ENCODE data around the gene CHL1.

Gene CHL1

DNA sequence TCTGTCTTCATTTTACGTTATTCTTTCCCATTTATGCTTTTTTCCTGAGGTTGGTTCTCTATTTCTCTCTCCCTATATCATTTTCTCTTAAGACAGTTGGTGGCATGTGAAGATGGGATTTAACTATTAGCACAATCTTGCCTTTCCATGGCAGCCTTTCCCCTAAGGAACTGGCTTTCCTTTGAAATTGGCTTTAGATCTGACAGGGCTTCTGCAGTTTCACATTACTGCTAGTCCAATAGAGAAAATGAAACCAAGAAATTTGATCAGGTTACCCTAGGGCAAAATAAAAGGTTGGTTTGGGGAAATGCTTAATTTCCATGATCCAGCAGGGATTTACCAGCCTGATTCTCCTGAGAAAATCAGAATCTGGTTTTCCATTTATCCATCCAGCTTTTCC lies 22.7 kb upstream of the CHL1 start:
- in situ Hi-C loops (cut with HindIII; ENCODE audit: low pct_ligation_motif_present, low sequenced_read_pairs): no loop called here
- no peak overlapping the region for H3K4me3 ChIP-seq (ENCODE audit: low read depth, low read length)
- TF ChIP-seq CTCF (IDR thresholded peaks at IDR 0.05; ENCODE audit: low read depth, low read length, missing control alignments): no peak

DNA sequence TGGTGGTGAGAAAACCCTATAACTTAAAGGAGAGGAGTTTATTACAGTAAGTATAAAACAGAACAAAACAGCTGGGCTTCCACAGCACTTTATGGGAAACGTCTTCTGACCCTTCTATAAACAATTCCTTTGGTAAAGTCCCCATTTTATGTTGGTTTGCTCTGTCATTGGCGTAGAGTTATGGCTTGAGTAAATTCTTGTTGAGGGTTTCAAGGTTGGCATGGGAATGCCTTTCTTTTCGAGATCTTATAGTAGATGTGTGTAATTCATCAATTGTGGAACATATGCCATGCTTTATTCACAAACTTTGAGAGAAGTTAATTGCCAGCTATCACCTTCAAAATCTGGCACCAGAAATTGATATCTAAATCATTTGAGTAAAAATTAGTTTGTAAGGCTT lies 11.6 kb upstream of the CHL1 start:
- no peaks in the 10 kb centered on the region for H3K27me3 ChIP-seq (replicated peaks)
- TF ChIP-seq CTCF (IDR thresholded peaks at IDR 0.05; ENCODE audit: low read depth, low read length, missing control alignments): no peak
- in situ Hi-C loops (cut with HindIII; ENCODE audit: low pct_ligation_motif_present, low sequenced_read_pairs): no loop called here
- no peak for DNase-seq
- H3K36me3 ChIP-seq (replicated peaks): no peaks in the 10 kb centered on the region
- H3K27ac ChIP-seq: no peak overlapping the region
- H3K4me3 ChIP-seq (ENCODE audit: low read depth, low read length): no peak overlapping the region

More for the DNA sequence above, 22.7 kb upstream of the CHL1 start:
- no peaks in the 10 kb centered on the region for H3K27me3 ChIP-seq (replicated peaks)
- no peak overlapping the region for H3K27ac ChIP-seq
- no peaks in the 10 kb centered on the region for H3K36me3 ChIP-seq (replicated peaks)
- no peak for DNase-seq

GRCh38 chr3:192215-192929 lies 4.2 kb upstream of the CHL1 start:
- no peak for TF ChIP-seq CTCF (IDR thresholded peaks at IDR 0.05; ENCODE audit: low read depth, low read length, missing control alignments)
- no peak for DNase-seq
- no peak overlapping the region for H3K27ac ChIP-seq
- in situ Hi-C loops (cut with HindIII; ENCODE audit: low pct_ligation_motif_present, low sequenced_read_pairs): no loop called here
- H3K4me3 ChIP-seq (ENCODE audit: low read depth, low read length): no peak overlapping the region
- H3K36me3 ChIP-seq (replicated peaks): no peaks in the 10 kb centered on the region
- H3K27me3 ChIP-seq (replicated peaks): peaks cover 8% of the 10 kb centered on the region

GRCh38 chr3:194001-194400 lies 2.6 kb upstream of the CHL1 start:
- H3K36me3 ChIP-seq (replicated peaks): no peaks in the 10 kb centered on the region
- no peak for TF ChIP-seq CTCF (IDR thresholded peaks at IDR 0.05; ENCODE audit: low read depth, low read length, missing control alignments)
- peaks cover 10% of the 10 kb centered on the region for H3K27me3 ChIP-seq (replicated peaks)
- in situ Hi-C loops (cut with HindIII; ENCODE audit: low pct_ligation_motif_present, low sequenced_read_pairs): no loop called here
- H3K27ac ChIP-seq: no peak overlapping the region
- no peak overlapping the region for H3K4me3 ChIP-seq (ENCODE audit: low read depth, low read length)
- no peak for DNase-seq

DNA sequence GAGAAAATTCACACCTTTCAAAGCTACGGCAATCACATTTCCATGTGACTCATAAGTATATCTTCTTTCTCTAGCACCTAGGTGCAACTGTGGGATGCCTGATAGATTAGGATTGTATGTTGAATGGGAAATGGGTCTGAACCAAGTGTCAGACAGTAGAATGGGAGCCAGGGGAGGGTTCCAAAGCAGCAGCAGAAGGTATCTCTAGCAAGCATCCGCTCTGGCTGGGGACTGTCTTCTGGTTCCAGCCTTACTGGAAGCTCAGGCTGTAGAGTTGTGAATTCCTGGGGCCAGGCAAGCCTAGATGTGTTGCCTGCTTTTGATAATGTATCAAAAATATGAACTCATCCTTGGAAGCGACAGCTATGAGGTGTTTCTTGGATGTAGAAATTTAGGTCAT lies 2.1 kb upstream of the CHL1 start:
- TF ChIP-seq CTCF (IDR thresholded peaks at IDR 0.05; ENCODE audit: low read depth, low read length, missing control alignments): no peak
- no peak overlapping the region for H3K4me3 ChIP-seq (ENCODE audit: low read depth, low read length)
- in situ Hi-C loops (cut with HindIII; ENCODE audit: low pct_ligation_motif_present, low sequenced_read_pairs): no loop called here
- H3K27ac ChIP-seq: no peak overlapping the region
- no peak for DNase-seq
- no peaks in the 10 kb centered on the region for H3K36me3 ChIP-seq (replicated peaks)
- peaks cover 10% of the 10 kb centered on the region for H3K27me3 ChIP-seq (replicated peaks)

DNA sequence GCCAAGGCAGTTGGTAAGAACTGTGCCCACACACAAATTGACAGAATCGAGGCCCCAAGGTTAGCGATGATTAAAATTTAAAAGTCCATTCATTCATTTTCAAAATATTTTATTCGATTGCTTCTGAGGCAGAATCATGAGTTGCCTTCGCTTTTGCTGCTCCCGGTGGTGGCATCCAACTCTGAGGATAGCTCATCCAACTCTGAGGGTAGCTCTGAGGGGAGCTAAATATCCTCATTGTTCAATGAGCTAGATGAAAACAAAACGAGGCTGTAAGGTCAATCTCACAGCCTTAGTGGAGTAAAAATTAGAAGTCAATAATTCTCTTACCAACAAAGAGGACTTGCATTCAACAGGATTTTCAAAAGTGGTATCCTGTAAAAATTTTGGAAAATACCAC lies 897 bp upstream of the CHL1 start:
- no peak for TF ChIP-seq CTCF (IDR thresholded peaks at IDR 0.05; ENCODE audit: low read depth, low read length, missing control alignments)
- H3K27ac ChIP-seq: no peak overlapping the region
- H3K36me3 ChIP-seq (replicated peaks): no peaks in the 10 kb centered on the region
- DNase-seq: no peak
- peaks cover 10% of the 10 kb centered on the region for H3K27me3 ChIP-seq (replicated peaks)
- in situ Hi-C loops (cut with HindIII; ENCODE audit: low pct_ligation_motif_present, low sequenced_read_pairs): no loop called here
- no peak overlapping the region for H3K4me3 ChIP-seq (ENCODE audit: low read depth, low read length)

Data from brain microvascular endothelial cell (primary cell).